Suprapubic skin (tissue), 4 donors: ENCODE measurements around the gene GPRC5B.

ENCODE experiments used
- CTCF ChIP-seq, 2 donors: fragments of 200-600 bp in 1 of 2; fragments of 450-650 bp in 1 of 2; sonication (generic) in 1 of 2; IDR thresholded peaks; one replicate each; pipeline ENCODE4 v1.5.1; 2016 to 2019; ENCODE audit warnings: antibody characterized with exemption in 2 of 2, mild to moderate bottlenecking in 1 of 2, moderate library complexity in 1 of 2
- EP300 ChIP-seq: sonication (generic); formaldehyde crosslinking; IDR thresholded peaks from one replicate; pipeline ENCODE4 v1.6.1; 2017; ENCODE audit warnings: antibody characterized with exemption
- POLR2A ChIP-seq, 2 donors: fragments of 450-650 bp; IDR thresholded peaks; one replicate each; pipeline ENCODE4 v1.6.1; 2017; ENCODE audit warnings: antibody characterized with exemption in 2 of 2, mild to moderate bottlenecking in 2 of 2, moderate library complexity in 2 of 2
- POLR2AphosphoS5 ChIP-seq, 3 donors: sonication (generic); formaldehyde crosslinking; IDR thresholded peaks; one replicate each; pipeline ENCODE4 v1.6.1; 2017; ENCODE audit warnings: antibody characterized with exemption in 3 of 3

- TF ChIP-seq POLR2AphosphoS5 (IDR thresholded peaks at IDR 0.05), result no peak
- TF ChIP-seq CTCF (IDR thresholded peaks at IDR 0.05), result no peak
- TF ChIP-seq POLR2A (IDR thresholded peaks at IDR 0.05), result no peak
- TF ChIP-seq EP300, result no peak
These were observed 22.8 kb downstream of the GPRC5B start for GRCh38 chr16:19861811-19862327.
